Measurements from ENCODE around the gene DOCK6. TPM values are rescaled to one million over a fixed set of nuclear protein-coding genes. Genes with fewer than 3 reads are reported as not detected.
"Not testable (repeated sequence)": the region's sequence is repeated elsewhere in the genome, so short reads cannot be mapped to it uniquely, and the experiment has no call there.

The DOCK6 gene
- total RNA-seq, 2 experiments from 2014 or later = 0.13 to 0.76 TPM

GRCh38 chr19:11190501-11190900 is 71.8 kb downstream of the DOCK6 start:
- ChIA-PET CTCF (no interaction called here), POLR2A (no interaction called here)
- Mint-ChIP-seq H3K27me3 (ENCODE audit: low read depth) (peaks cover 1% of the 10 kb centered on the region), H3K4me3 (no peak overlapping the region), H3K4me1 (ENCODE audit: low read depth) (peaks cover 7% of the 10 kb centered on the region), H3K36me3 (ENCODE audit: low read depth) (no peaks in the 10 kb centered on the region), H3K27ac (no peak overlapping the region), H3K9me3 (ENCODE audit: insufficient read depth) (no peaks in the 10 kb centered on the region)
- ATAC-seq (no peak), DNase-seq (no peak)

- Mint-ChIP-seq H3K9me3 (ENCODE audit: insufficient read depth) (no peaks in the 10 kb centered on the region), H3K4me3 (no peak overlapping the region), H3K27ac (no peak overlapping the region), H3K36me3 (ENCODE audit: low read depth) (no peaks in the 10 kb centered on the region), H3K27me3 (ENCODE audit: low read depth) (peaks cover 6% of the 10 kb centered on the region), H3K4me1 (ENCODE audit: low read depth) (no peaks in the 10 kb centered on the region)
- ChIA-PET POLR2A (no interaction called here), CTCF (interaction anchor here (1.1 to 1.3 kb wide), 2 partner anchors 16 to 61 kb away, joined by 3 to 5 read pairs; no protein-coding TSS in a partner anchor)
- ATAC-seq = no peak
- no peak for DNase-seq
Measured at GRCh38 chr19:11187441-11187840, 74.9 kb downstream of the DOCK6 start.

GRCh38 chr19:11182994-11183393 is 79.3 kb downstream of the DOCK6 start:
- ATAC-seq (no peak), DNase-seq (no peak)
- ChIA-PET POLR2A (no interaction called here), CTCF (interaction anchor here (0.9 kb wide), 1 partner anchor 27 kb away, joined by 4 read pairs; no protein-coding TSS in a partner anchor)
- Mint-ChIP-seq H3K9me3 (ENCODE audit: insufficient read depth) (no peaks in the 10 kb centered on the region), H3K4me1 (ENCODE audit: low read depth) (peaks cover 9% of the 10 kb centered on the region), H3K27me3 (ENCODE audit: low read depth) (peaks cover 11% of the 10 kb centered on the region), H3K27ac (no peak overlapping the region), H3K4me3 (no peak overlapping the region), H3K36me3 (ENCODE audit: low read depth) (no peaks in the 10 kb centered on the region)

DNA sequence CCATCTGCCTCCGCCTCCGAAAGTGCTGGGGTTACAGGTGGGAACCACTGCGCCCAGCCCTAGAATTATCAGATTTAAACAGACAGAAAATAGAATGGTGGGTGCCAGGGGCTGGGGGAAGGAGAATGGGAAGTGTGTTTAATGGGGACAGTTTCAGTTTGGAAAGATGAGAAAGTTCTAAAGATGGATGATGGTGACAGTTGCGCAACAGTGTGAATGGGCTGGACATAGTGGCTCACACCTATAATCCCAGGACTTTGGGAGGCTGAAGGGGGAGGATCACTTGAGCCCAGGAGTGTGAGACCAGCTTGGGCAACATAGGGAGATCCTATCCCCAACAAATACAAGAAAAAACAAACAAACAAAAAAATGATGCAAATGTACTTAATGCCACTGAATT is 80.8 kb downstream of the DOCK6 start:
- no peak overlapping the region for H3K4me3 Mint-ChIP-seq
- ChIA-PET POLR2A (no interaction called here), CTCF (no interaction called here)
- H3K27me3 Mint-ChIP-seq (ENCODE audit: low read depth) = peaks cover 11% of the 10 kb centered on the region
- H3K9me3 Mint-ChIP-seq (ENCODE audit: insufficient read depth) = no peaks in the 10 kb centered on the region
- no peak overlapping the region for H3K27ac Mint-ChIP-seq
- H3K36me3 Mint-ChIP-seq (ENCODE audit: low read depth) = no peaks in the 10 kb centered on the region
- ATAC-seq (no peak), DNase-seq (no peak)
- peaks cover 9% of the 10 kb centered on the region for H3K4me1 Mint-ChIP-seq (ENCODE audit: low read depth)

DNA sequence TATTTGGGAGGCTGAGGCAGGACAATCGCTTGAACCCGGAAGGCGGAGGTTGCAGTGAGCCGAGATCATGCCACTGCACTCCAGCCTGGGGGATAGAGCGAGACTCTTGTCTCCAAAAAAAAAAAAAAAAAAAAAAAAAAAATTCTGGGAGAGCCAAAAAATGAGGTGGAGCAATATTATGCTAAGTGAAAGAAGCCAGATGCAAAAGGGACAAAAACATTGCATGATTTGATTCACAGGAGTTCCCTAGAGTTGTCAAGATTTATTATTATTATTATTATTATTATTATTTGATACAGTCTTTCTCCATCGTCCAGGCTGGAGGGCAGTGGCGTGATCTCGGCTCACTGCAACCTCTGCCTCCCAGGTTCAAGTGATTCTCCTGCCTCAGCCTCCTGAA is 81.3 kb downstream of the DOCK6 start:
- peaks cover 11% of the 10 kb centered on the region for H3K27me3 Mint-ChIP-seq (ENCODE audit: low read depth)
- H3K4me3 Mint-ChIP-seq; H3K36me3 Mint-ChIP-seq (ENCODE audit: low read depth); H3K9me3 Mint-ChIP-seq (ENCODE audit: insufficient read depth); POLR2A ChIA-PET; DNase-seq; CTCF ChIA-PET; H3K4me1 Mint-ChIP-seq (ENCODE audit: low read depth); H3K27ac Mint-ChIP-seq; ATAC-seq: not testable (repeated sequence)

GRCh38 chr19:11180346-11180745 is 82.0 kb downstream of the DOCK6 start:
- ChIA-PET POLR2A (no interaction called here), CTCF (no interaction called here)
- Mint-ChIP-seq H3K4me1 (ENCODE audit: low read depth) (peaks cover 9% of the 10 kb centered on the region), H3K27ac (no peak overlapping the region), H3K4me3 (no peak overlapping the region), H3K9me3 (ENCODE audit: insufficient read depth) (no peaks in the 10 kb centered on the region), H3K36me3 (ENCODE audit: low read depth) (no peaks in the 10 kb centered on the region), H3K27me3 (ENCODE audit: low read depth) (peaks cover 11% of the 10 kb centered on the region)
- ATAC-seq (no peak), DNase-seq (no peak)

DNA sequence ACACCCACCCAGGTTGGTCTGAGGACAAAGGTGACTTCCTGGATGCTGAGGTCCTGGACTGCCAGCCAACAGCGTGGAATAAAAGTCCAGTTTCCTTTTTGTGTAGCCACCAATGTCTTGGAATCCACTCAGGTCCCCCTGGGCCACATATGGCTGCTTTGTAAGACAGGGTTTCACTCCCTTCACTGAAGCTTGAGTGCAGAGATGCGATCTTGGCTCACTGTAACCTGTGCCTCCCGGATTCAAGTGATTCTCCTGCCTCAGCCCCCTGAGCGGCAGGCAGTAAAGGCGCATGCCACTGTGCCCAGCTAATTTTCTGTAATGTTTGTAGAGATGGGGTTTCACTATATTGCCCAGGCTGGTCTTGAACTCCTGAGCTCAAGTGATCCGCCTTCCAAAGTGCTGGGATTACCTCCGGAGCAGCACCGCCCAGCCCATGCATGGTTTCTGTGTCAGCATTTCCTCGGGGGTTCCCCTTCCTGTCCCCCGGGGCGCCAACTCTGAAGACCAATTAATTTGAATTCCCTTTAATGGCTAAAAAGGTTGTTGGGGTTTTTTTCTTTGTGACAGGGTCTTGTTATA is 82.5 kb downstream of the DOCK6 start:
- Mint-ChIP-seq H3K4me1 (ENCODE audit: low read depth) (peaks cover 9% of the 10 kb centered on the region), H3K27me3 (ENCODE audit: low read depth) (peaks cover 11% of the 10 kb centered on the region), H3K27ac (no peak overlapping the region), H3K36me3 (ENCODE audit: low read depth) (no peaks in the 10 kb centered on the region), H3K9me3 (ENCODE audit: insufficient read depth) (no peaks in the 10 kb centered on the region), H3K4me3 (no peak overlapping the region)
- DNase-seq (no peak), ATAC-seq (no peak)
- ChIA-PET POLR2A (interaction anchor here (0.6 kb wide), 1 partner anchor 197 kb away, joined by 5 read pairs; no protein-coding TSS in a partner anchor), CTCF (no interaction called here)

DNA sequence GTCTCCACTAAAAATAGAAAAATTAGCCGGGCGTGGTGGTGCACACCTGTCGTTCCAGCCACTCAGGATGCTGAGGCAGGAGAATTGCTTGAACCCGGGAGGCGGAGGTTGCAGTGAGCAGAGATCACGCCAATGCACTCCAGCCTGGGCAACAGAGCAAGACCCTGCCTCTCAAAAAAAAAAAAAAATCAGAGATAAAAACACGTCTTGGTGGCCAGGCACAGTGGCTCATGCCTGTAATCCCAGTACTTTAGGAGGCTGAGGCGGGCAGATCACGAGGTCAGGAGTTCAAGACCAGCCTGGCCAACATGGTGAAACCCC is 83.2 kb downstream of the DOCK6 start:
- H3K4me1 Mint-ChIP-seq (ENCODE audit: low read depth); H3K4me3 Mint-ChIP-seq; POLR2A ChIA-PET; H3K36me3 Mint-ChIP-seq (ENCODE audit: low read depth); H3K27me3 Mint-ChIP-seq (ENCODE audit: low read depth); CTCF ChIA-PET; ATAC-seq; H3K9me3 Mint-ChIP-seq (ENCODE audit: insufficient read depth); H3K27ac Mint-ChIP-seq; DNase-seq: not testable (repeated sequence)

- POLR2A ChIA-PET = no interaction called here
- no peak for ATAC-seq
- Mint-ChIP-seq H3K27me3 (ENCODE audit: low read depth) (peaks cover 4% of the 10 kb centered on the region), H3K27ac (no peak overlapping the region), H3K4me1 (ENCODE audit: low read depth) (peaks cover 9% of the 10 kb centered on the region), H3K36me3 (ENCODE audit: low read depth) (no peaks in the 10 kb centered on the region), H3K4me3 (no peak overlapping the region), H3K9me3 (ENCODE audit: insufficient read depth) (no peaks in the 10 kb centered on the region)
- DNase-seq = no peak
- CTCF ChIA-PET = no interaction called here
Measured at GRCh38 chr19:11177592-11177991, 84.7 kb downstream of the DOCK6 start.

DNA sequence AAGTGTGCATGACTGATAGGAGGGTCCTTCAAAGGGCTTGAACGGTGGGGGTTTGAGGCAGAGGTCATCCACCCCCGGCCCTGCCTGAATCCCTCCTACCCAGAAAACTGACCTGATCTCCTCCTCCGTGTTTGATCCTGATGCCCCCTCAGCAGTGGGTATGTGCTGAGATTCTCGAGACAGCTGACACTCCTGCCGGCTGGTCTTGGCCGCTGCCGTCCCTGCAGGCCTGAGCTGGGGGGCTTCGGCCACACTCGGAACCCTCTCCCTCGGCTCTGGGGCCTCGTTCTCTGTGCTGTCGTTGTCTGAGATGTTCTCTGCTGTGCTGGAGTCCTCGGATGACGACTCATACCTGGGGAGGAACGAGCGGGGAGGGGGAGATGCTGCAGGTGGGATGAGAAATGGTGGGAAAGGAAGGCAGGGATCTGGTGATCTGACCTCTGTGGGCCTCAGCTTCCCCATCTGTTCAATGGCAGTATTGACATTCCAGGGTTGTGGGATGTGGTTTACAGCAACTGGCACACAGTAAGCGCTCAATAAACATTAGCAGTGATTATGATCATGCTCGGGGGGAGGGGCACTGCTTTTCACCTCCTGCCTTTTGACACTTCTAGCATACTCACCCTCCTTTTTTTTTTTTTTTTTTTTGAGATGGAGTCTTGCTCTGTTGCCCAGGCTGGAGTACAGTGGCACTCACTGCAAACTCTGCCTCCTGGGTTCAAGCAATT is 85.7 kb downstream of the DOCK6 start:
- Mint-ChIP-seq H3K4me3 (no peak overlapping the region), H3K27me3 (ENCODE audit: low read depth) (peaks cover 4% of the 10 kb centered on the region), H3K36me3 (ENCODE audit: low read depth) (no peaks in the 10 kb centered on the region), H3K27ac (no peak overlapping the region), H3K4me1 (ENCODE audit: low read depth) (peaks cover 9% of the 10 kb centered on the region), H3K9me3 (ENCODE audit: insufficient read depth) (no peaks in the 10 kb centered on the region)
- ATAC-seq (no peak), DNase-seq (no peak)
- CTCF ChIA-PET = no interaction called here
- POLR2A ChIA-PET = interaction anchor here (0.6 kb wide), 1 partner anchor 1309 kb away, joined by 3 read pairs; no protein-coding TSS in a partner anchor

DNA sequence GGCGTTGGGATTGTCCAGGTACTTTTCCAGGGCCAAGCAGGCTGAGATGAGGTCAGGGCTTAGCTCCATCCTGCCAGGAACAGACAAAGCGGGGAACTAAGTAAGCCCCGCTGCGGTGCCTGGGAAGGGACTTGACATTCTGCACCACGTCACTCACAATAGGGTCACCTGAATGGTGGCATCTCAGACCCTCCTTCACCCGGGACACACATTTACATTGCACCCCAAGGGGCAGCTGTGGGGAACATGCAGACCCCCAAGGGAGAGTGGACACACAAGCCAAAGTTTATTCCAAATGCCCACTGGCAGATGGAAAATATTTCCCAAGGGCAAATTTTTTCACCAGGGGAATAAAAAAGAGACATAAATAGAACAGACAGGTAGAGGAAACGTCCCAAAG is 86.4 kb downstream of the DOCK6 start:
- ChIA-PET CTCF (no interaction called here), POLR2A (no interaction called here)
- ATAC-seq = no peak
- Mint-ChIP-seq H3K4me3 (no peak overlapping the region), H3K4me1 (ENCODE audit: low read depth) (peaks cover 9% of the 10 kb centered on the region), H3K27ac (no peak overlapping the region), H3K27me3 (ENCODE audit: low read depth) (no peaks in the 10 kb centered on the region), H3K36me3 (ENCODE audit: low read depth) (no peaks in the 10 kb centered on the region), H3K9me3 (ENCODE audit: insufficient read depth) (no peaks in the 10 kb centered on the region)
- no peak for DNase-seq

- CTCF ChIA-PET = no interaction called here
- Mint-ChIP-seq H3K4me1 (ENCODE audit: low read depth) (no peaks in the 10 kb centered on the region), H3K36me3 (ENCODE audit: low read depth) (no peaks in the 10 kb centered on the region)
Measured at GRCh38 chr19:11174336-11174735, 88.0 kb downstream of the DOCK6 start.

More at GRCh38 chr19:11174336-11174735, 88.0 kb downstream of the DOCK6 start:
- ATAC-seq = no peak
- no peak overlapping the region for H3K4me3 Mint-ChIP-seq
- DNase-seq = no peak
- POLR2A ChIA-PET = no interaction called here
- H3K9me3 Mint-ChIP-seq (ENCODE audit: insufficient read depth) = no peaks in the 10 kb centered on the region
- H3K27ac Mint-ChIP-seq = no peak overlapping the region
- no peaks in the 10 kb centered on the region for H3K27me3 Mint-ChIP-seq (ENCODE audit: low read depth)
